Activated naive CD8-positive, alpha-beta T cell (primary cell): ENCODE measurements around the gene FAM53B.

Source experiments
- H3K27ac Mint-ChIP-seq: one replicate; pipeline ENCODE4 v1.8.0; 2021; ENCODE audit warnings: mixed read lengths
- H3K27me3 Mint-ChIP-seq: one replicate; pipeline ENCODE4 v1.8.0; 2021; ENCODE audit warnings: mixed read lengths
- H3K36me3 Mint-ChIP-seq: one replicate; pipeline ENCODE4 v1.8.0; 2021; ENCODE audit warnings: mixed read lengths
- H3K4me1 Mint-ChIP-seq: one replicate; pipeline ENCODE4 v1.8.0; 2021; ENCODE audit warnings: low read depth, mixed read lengths
- H3K4me3 Mint-ChIP-seq: one replicate; pipeline ENCODE4 v1.8.0; 2021; ENCODE audit warnings: mild to moderate bottlenecking, mixed read lengths
- H3K9me3 Mint-ChIP-seq: one replicate; pipeline ENCODE4 v1.8.0; 2021; ENCODE audit warnings: low read depth, mixed read lengths

Gene FAM53B

GRCh38 chr10:124569623-124570470 is 174.3 kb downstream of the FAM53B start:
- Mint-ChIP-seq H3K4me3 (no peak overlapping the region), H3K36me3 (no peaks in the 10 kb centered on the region), H3K27me3 (no peaks in the 10 kb centered on the region), H3K4me1 (no peaks in the 10 kb centered on the region), H3K9me3 (no peaks in the 10 kb centered on the region), H3K27ac (no peak overlapping the region)
